ENCODE data around the gene GBP3.

- no peak for TF ChIP-seq EZH2 (IDR thresholded peaks at IDR 0.05)
- no peak for TF ChIP-seq ZFX (IDR thresholded peaks at IDR 0.05)
- no peak for TF ChIP-seq CTCF (IDR thresholded peaks at IDR 0.05 in 2 of 3, conservative IDR thresholded peaks at IDR 0.05 in 1 of 3; ENCODE audit: borderline replicate concordance in 1 of 3, insufficient read depth in 1 of 3, low read depth in 2 of 3, low read length in 2 of 3)
- no peak for TF ChIP-seq SRF (IDR thresholded peaks at IDR 0.05; ENCODE audit: low read depth)
- no peak for TF ChIP-seq REST (IDR thresholded peaks at IDR 0.05; ENCODE audit: low read depth)
- no peak for TF ChIP-seq POLR2AphosphoS5 (IDR thresholded peaks at IDR 0.05; ENCODE audit: low read depth, low read length)
- TF ChIP-seq SIN3A (IDR thresholded peaks at IDR 0.05; ENCODE audit: low read depth) = no peak
- TF ChIP-seq POLR2A (IDR thresholded peaks at IDR 0.05; ENCODE audit: borderline replicate concordance, extremely low read depth, insufficient read depth, insufficient read length) = no peak
- no peak for TF ChIP-seq ZBTB33 (IDR thresholded peaks at IDR 0.05; ENCODE audit: extremely low read depth, insufficient replicate concordance, low read length)
- no peak for TF ChIP-seq EZH2phosphoT487 (IDR thresholded peaks at IDR 0.05; ENCODE audit: borderline replicate concordance)
- TF ChIP-seq TCF7L2 (IDR thresholded peaks at IDR 0.05; ENCODE audit: borderline replicate concordance, extremely low read depth, insufficient read depth, insufficient read length) = no peak
Observed at GRCh38 chr1:89042491-89042890, 19.8 kb upstream of the GBP3 start.

All from HCT116 (cell line).